K562 (cell line): ENCODE measurements around the gene TAF11. TPM values are rescaled to one million over a fixed set of nuclear protein-coding genes. Genes with fewer than 3 reads are reported as not detected.

Experiments used
- ATAC-seq: fragments of 200-7000 bp; cut with Tn5 transposase; 3 replicates; pipeline ENCODE4 v1.9.1; 2020; ENCODE audit warnings: moderate library complexity
- BruUV-seq: library from RNA; stranded (reverse); fragments of 400-500 nt; replicated peaks from 2 replicates; lab custom pipeline; 2021; lab: Mats Ljungman, UMichigan
- CTCF ChIA-PET: fragments of 300-600 bp; formaldehyde crosslinking; extraction: SDS; loops from one replicate; lab custom pipeline; 2021; ENCODE audit warnings: low intra/inter-chr PET ratio; lab: Yijun Ruan, JAX
- POLR2A ChIA-PET: fragments of 300-600, 350-650 bp; sonication (Branson Sonifier 250); formaldehyde crosslinking; extraction: SDS; loops from one replicate; lab custom pipeline; 2021; ENCODE audit warnings: antibody characterized with exemption, inconsistent platforms; lab: Yijun Ruan, JAX
- DNase-seq, 4 experiments: peaks; one replicate each; pipeline versions ENCODE4 v3.0.0 to v3.0.0-alpha.2; 2011 to 2018; ENCODE audit warnings: low spot score in 3 of 4, mixed read lengths in 3 of 4; ENCODE audit errors: extremely low read depth in 1 of 4
- FAIRE-seq: peaks from 2 replicates; lab custom pipeline; 2011; peaks lifted over from hg19 to GRCh38; lab: Jason Lieb, UNC
- H2AFZ ChIP-seq: 2 replicates; pipeline ENCODE4 v1.6.0; 2011; ENCODE audit warnings: low read depth, low read length, control low read depth, inconsistent platforms
- H3K27ac ChIP-seq: fragments of 200-600 bp; 3 replicates; pipeline ENCODE4 v1.8.0; 2011; ENCODE audit warnings: low read depth, mild to moderate bottlenecking, control low read depth, inconsistent platforms, low read length, moderate library complexity, mixed read lengths; ENCODE audit errors: extremely low read depth
- H3K27me3 ChIP-seq, 2 experiments: fragments of 300-600 bp in 1 of 2; 2 replicates in 1 of 2; 3 replicates in 1 of 2; pipeline versions ENCODE4 v1.6.0 to v1.8.0; 2011; ENCODE audit warnings: inconsistent platforms in 2 of 2, low read length in 2 of 2, mild to moderate bottlenecking in 1 of 2, mixed read lengths in 1 of 2, moderate library complexity in 1 of 2; ENCODE audit not compliant: control insufficient read depth in 2 of 2, insufficient read depth in 2 of 2
- H3K36me3 ChIP-seq: fragments of 300-600 bp; 3 replicates; pipeline ENCODE4 v1.8.0; 2011; ENCODE audit warnings: mild to moderate bottlenecking, low read length, inconsistent platforms; ENCODE audit not compliant: control insufficient read depth, insufficient read depth
- H3K4me1 ChIP-seq, 2 experiments: fragments of 200-600 bp in 1 of 2; replicated peaks in 1 of 2; 2 replicates in 1 of 2; 3 replicates in 1 of 2; pipeline versions ENCODE4 v1.5.1 to v1.8.0; 2011; ENCODE audit warnings: inconsistent platforms in 2 of 2, low read length in 2 of 2, mild to moderate bottlenecking in 1 of 2, mixed read lengths in 1 of 2, moderate library complexity in 1 of 2; ENCODE audit not compliant: control insufficient read depth in 2 of 2, insufficient read depth in 2 of 2
- H3K4me2 ChIP-seq: 2 replicates; pipeline ENCODE4 v1.6.1; 2011; ENCODE audit warnings: low read length, control low read depth, inconsistent platforms, mixed read lengths; ENCODE audit not compliant: insufficient read depth
- H3K4me3 ChIP-seq: fragments of 200-600 bp; sonication (generic), shearing (Covaris generic); 2 replicates; pipeline ENCODE4 v1.5.1; 2016; ENCODE audit warnings: control low read depth, inconsistent platforms
- H3K79me2 ChIP-seq: fragments of 200-600 bp; 3 replicates; pipeline ENCODE4 v1.8.0; 2011; ENCODE audit warnings: low read length, inconsistent platforms; ENCODE audit not compliant: control insufficient read depth, insufficient read depth
- H3K9ac ChIP-seq, 2 experiments: 2 replicates each; pipeline versions ENCODE4 v1.6.0 to v1.6.1; 2011; ENCODE audit warnings: low read depth in 2 of 2, low read length in 2 of 2, control low read depth in 1 of 2, inconsistent platforms in 1 of 2, mild to moderate bottlenecking in 1 of 2, mixed read lengths in 1 of 2; ENCODE audit not compliant: insufficient read depth in 1 of 2
- H3K9me1 ChIP-seq: one replicate; pipeline ENCODE4 v1.6.0; 2011; ENCODE audit warnings: inconsistent platforms, mild to moderate bottlenecking, low read length, moderate library complexity; ENCODE audit not compliant: control insufficient read depth, insufficient read depth
- H3K9me3 ChIP-seq: replicated peaks from 2 replicates; pipeline ENCODE4 v1.5.1; 2011; ENCODE audit warnings: low read depth, low read length, inconsistent platforms; ENCODE audit not compliant: control insufficient read depth, insufficient read depth
- H4K20me1 ChIP-seq: replicated peaks from 2 replicates; pipeline ENCODE4 v1.6.1; 2011; ENCODE audit warnings: low read length, inconsistent platforms, mixed read lengths; ENCODE audit not compliant: control insufficient read depth, insufficient read depth
- CEBPB ChIP-seq: fragments of 450-650 bp; IDR thresholded peaks from 2 replicates; pipeline ENCODE4 v1.6.1; 2016; ENCODE audit warnings: missing genetic modification characterization, missing compliant biosample characterization
- CEBPG ChIP-seq, 3 experiments: fragments of 200-800 bp in 1 of 3; sonication (Bioruptor generic) in 1 of 3; sonication (generic) in 1 of 3; formaldehyde crosslinking in 1 of 3; IDR thresholded peaks in 2 of 3; conservative IDR thresholded peaks in 1 of 3; 2 replicates each; pipeline versions ENCODE4 v1.6.1 to v1.8.0; 2016 to 2022; ENCODE audit warnings: missing compliant biosample characterization in 2 of 3, missing genetic modification characterization in 2 of 3, mild to moderate bottlenecking in 1 of 3, missing genetic modification reagents in 1 of 3
- RNF2 ChIP-seq: sonication (generic); IDR thresholded peaks from 2 replicates; pipeline ENCODE4 v1.6.1; 2016
- ZBTB17 ChIP-seq: fragments of 450-650 bp; formaldehyde crosslinking; IDR thresholded peaks from 2 replicates; pipeline ENCODE4 v1.4.0; 2020; ENCODE audit warnings: mild to moderate bottlenecking
- ZNF696 ChIP-seq: fragments of 250-450 bp; sonication (Bioruptor Pico); conservative IDR thresholded peaks from 2 replicates; pipeline ENCODE4 v1.4.0; 2020; ENCODE audit warnings: mild to moderate bottlenecking, moderate library complexity
- WGBS: fragments of 100-300 bp; shearing (Covaris generic); methylation state at CpG from one replicate; pipeline ENCODE4 v1.1.6; 2016; ENCODE audit warnings: low coverage, mixed read lengths; ENCODE audit not compliant: insufficient coverage; ENCODE audit errors: missing lambda C conversion rate; 5-methylcytosine and 5-hydroxymethylcytosine counted together
- in situ Hi-C: fragments of 300-500 bp; cut with MboI; formaldehyde crosslinking; loops from 4 replicates; pipeline ENCODE4 v1.15.0; 2018; ENCODE audit warnings: inconsistent platforms, mixed read lengths
- intact Hi-C: fragments of 100-400 bp; cut with micrococcal nuclease; formaldehyde crosslinking; loops from 2 replicates; pipeline ENCODE4 v1.14.2; 2022
- polyA plus RNA-seq, 8 experiments: library from polyadenylated mRNA; depleted of rRNA in 4 of 8; stranded (reverse) in 5 of 8; unstranded in 3 of 8; fragments of >200 nt; fragmentation: Nextera tagmentation in 2 of 8; fragmentation: Illumina TruSeq in 1 of 8; extraction: Ambion mirVana in 2 of 8; extraction: Trizol in 1 of 8; gene quantifications; 2 replicates each; pipeline versions ENCODE4 v1.2.1 to v1.2.3, GENCODE V29; 2011 to 2014; ENCODE audit warnings: inconsistent platforms in 1 of 8, missing spikeins in 1 of 8
- total RNA-seq, 7 experiments: library from RNA; depleted of rRNA in 6 of 7; stranded (reverse); fragments of >200 nt in 6 of 7; fragmentation: Illumina TruSeq in 2 of 7; extraction: Trizol in 2 of 7; gene quantifications; 2 replicates each; pipeline versions ENCODE4 v1.2.1 to v1.2.3, GENCODE V29; 2011 to 2021; ENCODE audit warnings: low replicate concordance in 1 of 7
- TF ChIP-seq, protein P1 (sequence below): IDR thresholded peaks from 2 replicates; pipeline ENCODE4 v1.6.1; 2012; ENCODE audit warnings: low read depth, low read length, improper control_type of control experiment, borderline replicate concordance
- TF ChIP-seq, protein P2 (sequence below), 2 experiments: fragments of 150-350 bp in 1 of 2; IDR thresholded peaks; 2 replicates each; pipeline ENCODE4 v1.6.1; 2012 to 2016; ENCODE audit warnings: low read depth in 2 of 2, low read length in 2 of 2, mild to moderate bottlenecking in 1 of 2, moderate library complexity in 1 of 2

TAF11 gene
- total and polyA plus RNA-seq, 9 of the 15 experiments (the other 6 are each of a cell fraction or from before 2014, with no cell fraction given) = 40.9 to 91.9 (median 71.9) TPM

GRCh38 chr6:34866509-34866908 lies 21.3 kb downstream of the TAF11 start:
- Histone ChIP-seq H3K9me1 (no peaks in the 10 kb centered on the region), H3K9ac (no peak overlapping the region), H3K4me2 (no peak overlapping the region), H3K36me3 (peaks cover 65% of the 10 kb centered on the region), H2AFZ (no peak overlapping the region), H3K79me2 (no peaks in the 10 kb centered on the region), H3K4me1 (peaks cover 4 to 11% of the 10 kb centered on the region in 2 experiments; a peak in 4 of 5 replicates), H3K9me3 (no peaks in the 10 kb centered on the region), H3K4me3 (no peak overlapping the region), H3K27me3 (no peaks in the 10 kb centered on the region), H4K20me1 (0 out of 2 replicates have a peak, but pooled peaks cover 8% of the 10 kb centered on the region), H3K27ac (no peak overlapping the region)
- no peak for DNase-seq
- ChIA-PET CTCF (no interaction called here), POLR2A (interaction anchor here (1.0 to 11.7 kb wide), 2 partner anchors 9 to 20 kb away, joined by 3 to 108 read pairs; partner anchors contain the start of genes ANKS1A and TAF11)
- TF ChIP-seq CEBPB (tag) = peak; percentile 42; the same call in 1 of the 2 replicates
- TF ChIP-seq CEBPG (CRISPR knock-in tag; IDR thresholded peaks at IDR 0.05) = no peak
- 0 out of 4 replicates have a peak, but pooled peaks of 1 of the 2 experiments have one; percentile 5 for TF ChIP-seq CEBPG (tag; conservative IDR thresholded peaks at IDR 0.05 in 1 of 2, IDR thresholded peaks at IDR 0.05 in 1 of 2)
- no peak for TF ChIP-seq RNF2
- WGBS = 68% methylated on average over 3 of the region's 3 CpGs
- no TSS peak for BruUV-seq
- FAIRE-seq = no peak
- in situ Hi-C loops (no loop called here), intact Hi-C loops (no loop called here)
- ATAC-seq = no peak

GRCh38 chr6:34865107-34865506 lies 22.7 kb downstream of the TAF11 start:
- Histone ChIP-seq H3K4me3 (no peak overlapping the region), H3K9me1 (no peaks in the 10 kb centered on the region), H4K20me1 (0 out of 2 replicates have a peak, but pooled peaks cover 5% of the 10 kb centered on the region), H3K79me2 (peaks cover 3% of the 10 kb centered on the region; the same call in 1 of the 3 replicates), H3K36me3 (peaks cover 61% of the 10 kb centered on the region), H3K4me2 (peak overlapping the region; percentile 23; the same call in 1 of the 2 replicates), H2AFZ (no peak overlapping the region), H3K4me1 (peaks cover 4 to 17% of the 10 kb centered on the region in 2 experiments; a peak in 4 of 5 replicates), H3K27me3 (no peaks in the 10 kb centered on the region), H3K9ac (no peak overlapping the region), H3K9me3 (no peaks in the 10 kb centered on the region), H3K27ac (peak overlapping the region; percentile 46; the same call in 2 of the 3 replicates)
- peak; percentile 94 for ATAC-seq
- BruUV-seq = no TSS peak
- peak; percentile 71 for FAIRE-seq
- in situ Hi-C loops (no loop called here), intact Hi-C loops (no loop called here)
- peak; percentile 64 to 83 (median 73) for DNase-seq
- ChIA-PET POLR2A (interaction anchor here (0.6 to 2.5 kb wide), 3 partner anchors 11 to 183 kb away, joined by 3 to 10 read pairs (median 7); no protein-coding TSS in a partner anchor), CTCF (no interaction called here)
- 6% methylated on average over 3 of the region's 3 CpGs for WGBS
- TF ChIP-seq, protein P1, sequence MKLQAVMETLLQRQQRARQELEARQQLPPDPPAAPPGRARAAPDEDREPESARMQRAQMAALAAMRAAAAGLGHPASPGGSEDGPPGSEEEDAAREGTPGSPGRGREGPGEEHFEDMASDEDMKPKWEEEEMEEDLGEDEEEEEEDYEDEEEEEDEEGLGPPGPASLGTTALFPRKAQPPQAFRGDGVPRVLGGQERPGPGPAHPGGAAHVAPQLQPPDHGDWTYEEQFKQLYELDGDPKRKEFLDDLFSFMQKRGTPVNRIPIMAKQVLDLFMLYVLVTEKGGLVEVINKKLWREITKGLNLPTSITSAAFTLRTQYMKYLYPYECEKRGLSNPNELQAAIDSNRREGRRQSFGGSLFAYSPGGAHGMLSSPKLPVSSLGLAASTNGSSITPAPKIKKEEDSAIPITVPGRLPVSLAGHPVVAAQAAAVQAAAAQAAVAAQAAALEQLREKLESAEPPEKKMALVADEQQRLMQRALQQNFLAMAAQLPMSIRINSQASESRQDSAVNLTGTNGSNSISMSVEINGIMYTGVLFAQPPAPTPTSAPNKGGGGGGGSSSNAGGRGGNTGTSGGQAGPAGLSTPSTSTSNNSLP = peak; percentile 94
- TF ChIP-seq, protein P2, sequence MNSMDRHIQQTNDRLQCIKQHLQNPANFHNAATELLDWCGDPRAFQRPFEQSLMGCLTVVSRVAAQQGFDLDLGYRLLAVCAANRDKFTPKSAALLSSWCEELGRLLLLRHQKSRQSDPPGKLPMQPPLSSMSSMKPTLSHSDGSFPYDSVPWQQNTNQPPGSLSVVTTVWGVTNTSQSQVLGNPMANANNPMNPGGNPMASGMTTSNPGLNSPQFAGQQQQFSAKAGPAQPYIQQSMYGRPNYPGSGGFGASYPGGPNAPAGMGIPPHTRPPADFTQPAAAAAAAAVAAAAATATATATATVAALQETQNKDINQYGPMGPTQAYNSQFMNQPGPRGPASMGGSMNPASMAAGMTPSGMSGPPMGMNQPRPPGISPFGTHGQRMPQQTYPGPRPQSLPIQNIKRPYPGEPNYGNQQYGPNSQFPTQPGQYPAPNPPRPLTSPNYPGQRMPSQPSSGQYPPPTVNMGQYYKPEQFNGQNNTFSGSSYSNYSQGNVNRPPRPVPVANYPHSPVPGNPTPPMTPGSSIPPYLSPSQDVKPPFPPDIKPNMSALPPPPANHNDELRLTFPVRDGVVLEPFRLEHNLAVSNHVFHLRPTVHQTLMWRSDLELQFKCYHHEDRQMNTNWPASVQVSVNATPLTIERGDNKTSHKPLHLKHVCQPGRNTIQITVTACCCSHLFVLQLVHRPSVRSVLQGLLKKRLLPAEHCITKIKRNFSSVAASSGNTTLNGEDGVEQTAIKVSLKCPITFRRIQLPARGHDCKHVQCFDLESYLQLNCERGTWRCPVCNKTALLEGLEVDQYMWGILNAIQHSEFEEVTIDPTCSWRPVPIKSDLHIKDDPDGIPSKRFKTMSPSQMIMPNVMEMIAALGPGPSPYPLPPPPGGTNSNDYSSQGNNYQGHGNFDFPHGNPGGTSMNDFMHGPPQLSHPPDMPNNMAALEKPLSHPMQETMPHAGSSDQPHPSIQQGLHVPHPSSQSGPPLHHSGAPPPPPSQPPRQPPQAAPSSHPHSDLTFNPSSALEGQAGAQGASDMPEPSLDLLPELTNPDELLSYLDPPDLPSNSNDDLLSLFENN (IDR thresholded peaks at IDR 0.05; ENCODE audit: low read depth in 2 of 2, low read length in 2 of 2) = peak in 1 of 2 experiments; percentile 85; a peak in 1 of 4 replicates
- TF ChIP-seq ZBTB17 (CRISPR knock-in tag) (no peak), ZNF696 (CRISPR knock-in tag) (no peak)
